IPS-15b (cell line): Measurements from ENCODE around the gene PACS2.
"Not testable (repeated sequence)": the region's sequence is repeated elsewhere in the genome, so short reads cannot be mapped to it uniquely, and the experiment has no call there.

Experiments used
- H3K27me3 ChIP-seq: one replicate; pipeline ENCODE4 v1.6.1; 2013; ENCODE audit warnings: low read length; ENCODE audit not compliant: control insufficient read depth, insufficient read depth
- H3K36me3 ChIP-seq: one replicate; pipeline ENCODE4 v1.6.1; 2013; ENCODE audit warnings: low read length; ENCODE audit not compliant: control insufficient read depth, insufficient read depth
- H3K4me1 ChIP-seq: one replicate; pipeline ENCODE4 v1.6.1; 2013; ENCODE audit warnings: mild to moderate bottlenecking, low read length; ENCODE audit not compliant: control insufficient read depth, insufficient read depth
- H3K4me3 ChIP-seq: one replicate; pipeline ENCODE4 v1.5.1; 2013; ENCODE audit warnings: low read depth, low read length
- H3K9ac ChIP-seq: one replicate; pipeline ENCODE4 v1.6.1; 2013; ENCODE audit warnings: low read depth, mild to moderate bottlenecking, low read length
- H3K9me3 ChIP-seq: one replicate; pipeline ENCODE4 v1.6.1; 2013; ENCODE audit warnings: mild to moderate bottlenecking, low read length; ENCODE audit not compliant: control insufficient read depth, insufficient read depth

PACS2 gene

GRCh38 chr14:105329411-105330150 is 15.0 kb downstream of the PACS2 start:
- H3K4me1 ChIP-seq = peaks cover 14% of the 10 kb centered on the region
- H3K4me3 ChIP-seq = no peak overlapping the region
- no peaks in the 10 kb centered on the region for H3K27me3 ChIP-seq
- H3K9ac ChIP-seq = no peak overlapping the region
- peaks cover 3% of the 10 kb centered on the region for H3K36me3 ChIP-seq
- no peaks in the 10 kb centered on the region for H3K9me3 ChIP-seq

- Histone ChIP-seq H3K4me3 (no peak overlapping the region), H3K4me1 (peaks cover 14% of the 10 kb centered on the region), H3K9me3 (no peaks in the 10 kb centered on the region), H3K9ac (no peak overlapping the region), H3K36me3 (peaks cover 3% of the 10 kb centered on the region), H3K27me3 (no peaks in the 10 kb centered on the region)
These were observed 15.9 kb downstream of the PACS2 start for GRCh38 chr14:105330491-105330895.

- no peak overlapping the region for H3K4me3 ChIP-seq
These were observed 17.2 kb downstream of the PACS2 start for GRCh38 chr14:105331575-105332349.

GRCh38 chr14:105332350-105332874 is 17.9 kb downstream of the PACS2 start:
- H3K4me1 ChIP-seq = peaks cover 4% of the 10 kb centered on the region
- no peak overlapping the region for H3K9ac ChIP-seq
- H3K4me3 ChIP-seq = no peak overlapping the region
- peaks cover 8% of the 10 kb centered on the region for H3K36me3 ChIP-seq
- H3K9me3 ChIP-seq = no peaks in the 10 kb centered on the region
- H3K27me3 ChIP-seq = no peaks in the 10 kb centered on the region

More at GRCh38 chr14:105331575-105332349, 17.2 kb downstream of the PACS2 start:
- Histone ChIP-seq H3K9me3 (no peaks in the 10 kb centered on the region), H3K27me3 (no peaks in the 10 kb centered on the region), H3K9ac (no peak overlapping the region), H3K4me1 (peaks cover 8% of the 10 kb centered on the region), H3K36me3 (peaks cover 4% of the 10 kb centered on the region)

- H3K27me3 ChIP-seq = no peaks in the 10 kb centered on the region
- H3K4me3 ChIP-seq = no peak overlapping the region
- peaks cover 4% of the 10 kb centered on the region for H3K4me1 ChIP-seq
- no peaks in the 10 kb centered on the region for H3K9me3 ChIP-seq
- H3K9ac ChIP-seq = no peak overlapping the region
- H3K36me3 ChIP-seq = peaks cover 8% of the 10 kb centered on the region
These were observed 18.5 kb downstream of the PACS2 start for GRCh38 chr14:105333020-105333490.

- H3K9me3 ChIP-seq = no peaks in the 10 kb centered on the region
- no peaks in the 10 kb centered on the region for H3K27me3 ChIP-seq
- no peak overlapping the region for H3K9ac ChIP-seq
- peaks cover 2% of the 10 kb centered on the region for H3K4me1 ChIP-seq
- H3K4me3 ChIP-seq = no peak overlapping the region
- peaks cover 8% of the 10 kb centered on the region for H3K36me3 ChIP-seq
These were observed 19.2 kb downstream of the PACS2 start for GRCh38 chr14:105333613-105334364.

- no peak overlapping the region for H3K9ac ChIP-seq
- H3K9me3 ChIP-seq = no peaks in the 10 kb centered on the region
- H3K27me3 ChIP-seq = no peaks in the 10 kb centered on the region
- H3K4me3 ChIP-seq = no peak overlapping the region
- peaks cover 2% of the 10 kb centered on the region for H3K4me1 ChIP-seq
- H3K36me3 ChIP-seq = peaks cover 8% of the 10 kb centered on the region
These were observed 20.1 kb downstream of the PACS2 start for GRCh38 chr14:105334383-105335230.

GRCh38 chr14:105335231-105335542 is 20.6 kb downstream of the PACS2 start:
- not testable (repeated sequence) for H3K4me1 ChIP-seq, H3K9ac ChIP-seq

GRCh38 chr14:105335735-105336476 is 21.4 kb downstream of the PACS2 start:
- no peak overlapping the region for H3K4me3 ChIP-seq
- H3K4me1 ChIP-seq = no peaks in the 10 kb centered on the region
- no peak overlapping the region for H3K9ac ChIP-seq
- no peaks in the 10 kb centered on the region for H3K27me3 ChIP-seq
- no peaks in the 10 kb centered on the region for H3K9me3 ChIP-seq
- peaks cover 8% of the 10 kb centered on the region for H3K36me3 ChIP-seq

More at GRCh38 chr14:105335231-105335542, 20.6 kb downstream of the PACS2 start:
- not testable (repeated sequence) for H3K9me3 ChIP-seq, H3K36me3 ChIP-seq, H3K27me3 ChIP-seq, H3K4me3 ChIP-seq

- Histone ChIP-seq H3K27me3 (no peaks in the 10 kb centered on the region), H3K36me3 (peaks cover 8% of the 10 kb centered on the region), H3K4me1 (no peaks in the 10 kb centered on the region), H3K9me3 (no peaks in the 10 kb centered on the region), H3K4me3 (no peak overlapping the region), H3K9ac (no peak overlapping the region)
These were observed 22.1 kb downstream of the PACS2 start for GRCh38 chr14:105336477-105337287.
